ENCODE results near the gene SHANK1.
"Not testable (repeated sequence)": the region's sequence is repeated elsewhere in the genome, so short reads cannot be mapped to it uniquely, and the experiment has no call there.

The SHANK1 gene

GRCh38 chr19:50632151-50632835 is 87.3 kb downstream of the SHANK1 start:
- no peak for DNase-seq

- DNase-seq = no peak
Measured at GRCh38 chr19:50629801-50630200, 89.8 kb downstream of the SHANK1 start.

GRCh38 chr19:50629194-50629593 is 90.4 kb downstream of the SHANK1 start:
- DNase-seq = no peak

- no peak for DNase-seq
Measured at GRCh38 chr19:50628551-50628950, 91.1 kb downstream of the SHANK1 start.

GRCh38 chr19:50628146-50628545 is 91.5 kb downstream of the SHANK1 start:
- DNase-seq = no peak

- DNase-seq = no peak
Measured at GRCh38 chr19:50626795-50627194, 92.8 kb downstream of the SHANK1 start.

- no peak for DNase-seq
Measured at GRCh38 chr19:50626011-50626410, 93.6 kb downstream of the SHANK1 start.

- DNase-seq = no peak
Measured at GRCh38 chr19:50624949-50625600, 94.5 kb downstream of the SHANK1 start.

GRCh38 chr19:50620394-50620906 is 99.2 kb downstream of the SHANK1 start:
- DNase-seq = not testable (repeated sequence)

- DNase-seq = not testable (repeated sequence)
Measured at GRCh38 chr19:50619184-50619583, 100.4 kb downstream of the SHANK1 start.

- not testable (repeated sequence) for DNase-seq
Measured at GRCh38 chr19:50618379-50618778, 101.2 kb downstream of the SHANK1 start.

- DNase-seq = not testable (repeated sequence)
Measured at GRCh38 chr19:50612504-50613404, 106.8 kb downstream of the SHANK1 start.
